Peyer's patch (tissue), 4 donors: Measurements from ENCODE around the gene GRIK3.

Experiments
- CTCF ChIP-seq, 6 experiments: fragments of 450-650 bp in 4 of 6; fragments of 200-600 bp in 2 of 6; sonication (generic) in 1 of 6; IDR thresholded peaks; one replicate each; pipeline ENCODE4 v1.5.1; 2017 to 2019; ENCODE audit warnings: antibody characterized with exemption in 6 of 6, mild to moderate bottlenecking in 3 of 6, moderate library complexity in 1 of 6
- POLR2A ChIP-seq, 2 donors: fragments of 450-650 bp; IDR thresholded peaks; one replicate each; pipeline ENCODE4 v1.5.1; 2017; ENCODE audit warnings: antibody characterized with exemption in 2 of 2, mild to moderate bottlenecking in 2 of 2, moderate library complexity in 2 of 2

- TF ChIP-seq CTCF (IDR thresholded peaks at IDR 0.05) (no peak), POLR2A (IDR thresholded peaks at IDR 0.05) (no peak)
These were observed 145.4 kb downstream of the GRIK3 start for GRCh38 chr1:36888811-36889477.
